Measurements from ENCODE around the gene KCNJ1. TPM values are rescaled to one million over a fixed set of nuclear protein-coding genes. Genes with fewer than 3 reads are reported as not detected.

Gene KCNJ1
- total RNA-seq, 1 donor from 2014 or later = not detected

- no peaks in the 10 kb centered on the region for H3K9me3 Mint-ChIP-seq
Observed at GRCh38 chr11:128852327-128853023, 14.6 kb downstream of the KCNJ1 start.

GRCh38 chr11:128848815-128849455, 18.2 kb downstream of the KCNJ1 start:
- peak; percentile 66 for TF ChIP-seq CTCF (IDR thresholded peaks at IDR 0.05; ENCODE audit: unreplicated experiment)
- Mint-ChIP-seq H3K27me3 (ENCODE audit: low read depth) (peaks cover 12% of the 10 kb centered on the region), H3K9me3 (no peaks in the 10 kb centered on the region), H3K4me3 (no peak overlapping the region), H3K4me1 (no peaks in the 10 kb centered on the region), H3K27ac (no peak overlapping the region), H3K36me3 (no peaks in the 10 kb centered on the region)
- no peak for DNase-seq (ENCODE audit: low spot score in 2 of 2, unreplicated experiment in 2 of 2)

More at GRCh38 chr11:128852327-128853023, 14.6 kb downstream of the KCNJ1 start:
- Mint-ChIP-seq H3K27ac (no peak overlapping the region), H3K27me3 (ENCODE audit: low read depth) (peaks cover 6% of the 10 kb centered on the region), H3K4me3 (no peak overlapping the region), H3K4me1 (no peaks in the 10 kb centered on the region), H3K36me3 (no peaks in the 10 kb centered on the region)
- no peak for DNase-seq (ENCODE audit: low spot score in 2 of 2, unreplicated experiment in 2 of 2)
- TF ChIP-seq CTCF (IDR thresholded peaks at IDR 0.05; ENCODE audit: unreplicated experiment) = no peak

- H3K4me3 Mint-ChIP-seq = no peak overlapping the region
- no peak for TF ChIP-seq CTCF (IDR thresholded peaks at IDR 0.05; ENCODE audit: unreplicated experiment)
- no peak overlapping the region for H3K27ac Mint-ChIP-seq
- H3K36me3 Mint-ChIP-seq = no peaks in the 10 kb centered on the region
- H3K9me3 Mint-ChIP-seq = no peaks in the 10 kb centered on the region
- H3K27me3 Mint-ChIP-seq (ENCODE audit: low read depth) = peaks cover 16% of the 10 kb centered on the region
- H3K4me1 Mint-ChIP-seq = no peaks in the 10 kb centered on the region
- no peak for DNase-seq (ENCODE audit: low spot score in 2 of 2, unreplicated experiment in 2 of 2)
Observed at GRCh38 chr11:128846985-128847384, 20.1 kb downstream of the KCNJ1 start.

- Mint-ChIP-seq H3K27ac (no peak overlapping the region), H3K36me3 (no peaks in the 10 kb centered on the region), H3K4me1 (no peaks in the 10 kb centered on the region), H3K9me3 (no peaks in the 10 kb centered on the region), H3K4me3 (no peak overlapping the region), H3K27me3 (ENCODE audit: low read depth) (peaks cover 16% of the 10 kb centered on the region)
- DNase-seq (ENCODE audit: low spot score in 2 of 2, unreplicated experiment in 2 of 2) = no peak
- no peak for TF ChIP-seq CTCF (IDR thresholded peaks at IDR 0.05; ENCODE audit: unreplicated experiment)
Observed at GRCh38 chr11:128845334-128845780, 21.7 kb downstream of the KCNJ1 start.

GRCh38 chr11:128843198-128843785, 23.8 kb downstream of the KCNJ1 start:
- Mint-ChIP-seq H3K36me3 (no peaks in the 10 kb centered on the region), H3K4me1 (no peaks in the 10 kb centered on the region), H3K4me3 (no peak overlapping the region), H3K27me3 (ENCODE audit: low read depth) (peaks cover 18% of the 10 kb centered on the region), H3K27ac (no peak overlapping the region), H3K9me3 (no peaks in the 10 kb centered on the region)
- no peak for DNase-seq (ENCODE audit: low spot score in 2 of 2, unreplicated experiment in 2 of 2)
- TF ChIP-seq CTCF (IDR thresholded peaks at IDR 0.05; ENCODE audit: unreplicated experiment) = no peak
